IPS DF 19.7 (cell line): ENCODE results near the gene DDX50.
"Not testable (repeated sequence)": the region's sequence is repeated elsewhere in the genome, so short reads cannot be mapped to it uniquely, and the experiment has no call there.

Source experiments
- DNase-seq: peaks from one replicate; pipeline ENCODE4 v3.0.0-alpha.2; 2013; ENCODE audit warnings: low read depth, low spot score

The DDX50 gene

DNA sequence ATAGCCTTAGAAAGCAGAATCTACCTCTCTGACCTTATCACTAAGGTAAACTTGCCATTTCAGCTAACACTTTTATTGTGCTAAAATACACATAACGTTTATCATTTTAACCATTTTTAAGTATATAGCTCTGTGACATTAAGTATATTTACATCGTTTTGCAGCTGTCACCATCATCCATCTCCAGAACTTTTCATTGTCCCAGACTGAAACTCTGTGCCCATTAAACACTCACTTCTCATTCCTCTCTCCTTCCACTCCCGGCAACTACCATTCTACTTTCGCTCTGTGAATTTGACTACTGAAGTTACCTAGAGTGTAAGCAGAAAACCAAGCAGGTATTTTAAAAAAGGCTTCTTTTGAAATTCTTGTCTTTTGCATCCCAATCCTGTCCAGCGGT is 1.3 kb downstream of the DDX50 start:
- no peak for DNase-seq

DNA sequence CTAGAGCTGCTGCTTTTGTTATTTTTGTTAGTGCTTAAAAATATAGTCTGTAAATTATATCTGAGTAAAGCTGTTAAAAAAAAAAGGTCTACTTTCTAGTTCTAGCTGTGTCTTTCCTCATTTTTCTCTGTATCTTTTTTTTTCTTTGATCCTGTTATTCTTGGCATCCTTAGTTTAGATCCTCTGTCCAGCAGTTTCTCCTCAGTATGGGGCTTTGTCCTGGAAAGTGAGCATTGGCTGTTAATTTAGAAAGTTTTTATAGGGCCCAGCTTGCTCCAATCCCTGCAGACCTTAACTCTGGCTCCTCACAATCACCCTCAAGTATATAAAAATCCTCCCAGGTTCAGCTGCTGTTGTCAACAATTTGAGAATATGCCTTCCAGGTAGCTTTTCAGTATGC is 23.5 kb downstream of the DDX50 start:
- DNase-seq: no peak

DNA sequence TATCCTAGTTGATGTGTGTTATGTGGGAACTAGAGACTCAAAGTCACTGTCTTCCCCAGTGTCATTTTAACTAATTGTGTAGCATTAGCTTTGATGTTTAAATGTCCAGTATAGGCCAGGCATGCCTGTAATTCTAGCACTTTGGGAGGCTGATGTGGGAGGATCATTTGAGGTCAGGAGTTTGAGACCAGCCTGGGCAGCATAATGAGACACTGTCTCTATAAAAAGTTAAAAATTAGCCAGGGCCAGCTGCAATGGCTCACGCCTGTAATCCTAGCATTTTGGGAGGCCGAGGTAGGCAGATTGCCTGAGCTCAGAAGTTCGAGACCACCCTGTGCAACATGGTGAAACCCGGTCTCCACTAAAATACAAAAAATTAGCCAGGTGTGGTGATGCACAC is 24.4 kb downstream of the DDX50 start:
- DNase-seq: no peak

DNA sequence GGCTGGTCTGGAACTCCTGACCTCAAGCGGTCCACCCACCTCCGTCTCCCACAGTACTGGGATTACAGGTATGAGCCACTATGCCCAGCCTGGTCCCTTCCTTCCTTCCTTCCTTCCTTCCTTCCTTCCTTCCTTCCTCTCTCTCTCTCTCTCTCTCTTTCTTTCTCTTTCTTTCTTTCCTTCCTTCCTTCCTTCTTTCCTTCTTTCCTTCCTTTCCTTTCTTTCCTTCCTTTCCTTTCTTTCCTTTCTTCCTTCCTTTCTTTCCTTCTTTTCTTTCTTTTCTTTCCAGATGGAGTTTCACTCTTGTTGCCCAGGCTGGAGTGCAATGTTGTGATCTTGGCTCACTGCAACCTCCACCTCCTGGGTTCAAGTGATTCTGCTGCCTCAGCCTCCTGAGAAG is 28.0 kb downstream of the DDX50 start:
- not testable (repeated sequence) for DNase-seq

DNA sequence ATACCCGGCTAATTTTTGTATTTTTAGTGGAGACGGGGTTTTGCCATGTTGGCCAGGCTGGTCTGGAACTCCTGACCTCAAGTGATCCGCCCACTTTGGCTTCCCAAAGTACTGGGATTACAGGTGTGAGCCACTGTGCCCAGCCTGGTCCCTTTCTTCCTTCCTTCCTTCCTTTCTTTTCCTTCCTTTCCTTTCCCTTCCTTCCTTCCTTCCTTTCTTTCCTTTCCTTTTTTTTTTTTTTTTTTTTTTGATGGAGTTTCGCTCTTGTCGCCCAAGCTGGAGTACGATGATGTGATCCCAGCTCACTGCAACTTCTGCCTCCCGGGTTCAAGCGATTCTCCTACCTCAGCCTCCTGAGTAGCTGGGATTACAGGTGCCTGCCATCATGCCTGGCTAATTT is 28.8 kb downstream of the DDX50 start:
- not testable (repeated sequence) for DNase-seq

DNA sequence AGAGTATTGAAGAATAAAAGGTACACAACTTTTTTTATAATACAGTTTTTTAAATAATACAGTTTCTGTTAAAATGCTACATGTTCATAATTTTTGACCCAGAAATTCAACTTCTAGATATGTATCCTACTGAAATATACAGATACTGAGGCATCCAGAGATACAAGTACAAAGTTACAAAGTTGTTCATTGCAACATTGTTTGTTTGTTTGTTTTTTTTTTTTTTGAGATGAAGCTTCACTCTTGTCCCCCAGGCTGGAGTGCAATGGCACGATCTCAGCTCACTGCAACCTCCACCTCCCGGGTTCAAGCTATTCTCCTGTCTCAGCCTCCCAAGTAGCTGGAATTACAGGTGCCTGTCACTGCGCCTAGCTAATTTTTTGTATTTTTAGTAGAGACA is 31.7 kb downstream of the DDX50 start:
- DNase-seq: not testable (repeated sequence)

DNA sequence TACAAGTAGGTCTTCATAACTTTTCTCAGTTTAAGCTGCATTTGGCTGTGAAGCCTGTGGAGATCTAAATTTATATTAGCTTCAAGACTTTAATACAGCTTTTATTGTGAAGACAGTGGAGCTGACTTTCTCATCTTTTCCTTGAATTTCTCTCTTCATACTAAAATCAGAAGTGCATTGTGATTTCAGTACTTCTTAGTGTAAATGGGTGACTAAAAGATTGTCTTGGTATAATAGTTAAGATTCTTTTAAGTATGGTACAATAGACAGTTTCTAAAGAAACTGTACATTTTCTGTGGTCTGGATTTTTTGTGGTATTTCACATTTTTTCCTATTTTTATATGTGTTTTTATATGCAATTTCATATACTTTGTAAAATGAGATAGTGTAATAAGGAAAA is 33.9 kb downstream of the DDX50 start:
- no peak for DNase-seq

DNA sequence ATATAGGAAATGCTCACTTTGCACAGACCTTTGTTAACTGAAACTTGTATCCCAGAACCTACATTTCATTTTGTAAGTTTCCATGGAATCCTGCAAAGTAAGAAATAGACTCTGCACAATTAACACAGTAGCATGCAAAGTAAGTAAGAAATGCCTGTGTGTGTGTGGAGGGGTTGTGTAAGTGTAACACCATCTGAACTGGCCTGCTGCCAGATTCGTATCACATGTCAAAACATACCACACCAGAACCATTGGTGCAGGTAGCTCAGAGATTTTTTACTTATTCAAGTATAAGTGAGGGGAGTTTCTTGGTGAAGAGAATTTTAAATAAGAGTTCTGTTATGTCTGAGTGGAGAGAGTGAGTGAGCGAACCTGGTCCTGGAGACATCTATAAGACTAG is 37.0 kb downstream of the DDX50 start:
- no peak for DNase-seq

DNA sequence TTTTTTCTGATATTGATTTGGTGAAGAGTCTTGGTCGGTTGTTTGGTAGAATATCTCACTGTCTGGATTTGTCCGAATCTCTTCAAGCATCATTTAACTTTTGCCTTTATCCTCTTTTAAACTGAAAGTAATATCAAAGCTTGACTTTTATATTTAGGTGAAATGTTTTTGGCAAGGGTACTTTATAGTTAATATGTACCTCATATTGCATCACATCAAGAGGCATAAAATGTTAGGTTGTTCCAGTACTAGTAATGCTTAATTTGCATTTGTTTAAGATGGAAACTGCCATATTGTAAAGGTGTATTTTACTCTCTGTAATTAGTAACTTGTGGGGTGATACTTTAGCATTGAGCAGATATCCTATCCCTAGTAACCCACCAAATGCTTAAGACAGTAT is 37.8 kb downstream of the DDX50 start:
- DNase-seq: no peak

DNA sequence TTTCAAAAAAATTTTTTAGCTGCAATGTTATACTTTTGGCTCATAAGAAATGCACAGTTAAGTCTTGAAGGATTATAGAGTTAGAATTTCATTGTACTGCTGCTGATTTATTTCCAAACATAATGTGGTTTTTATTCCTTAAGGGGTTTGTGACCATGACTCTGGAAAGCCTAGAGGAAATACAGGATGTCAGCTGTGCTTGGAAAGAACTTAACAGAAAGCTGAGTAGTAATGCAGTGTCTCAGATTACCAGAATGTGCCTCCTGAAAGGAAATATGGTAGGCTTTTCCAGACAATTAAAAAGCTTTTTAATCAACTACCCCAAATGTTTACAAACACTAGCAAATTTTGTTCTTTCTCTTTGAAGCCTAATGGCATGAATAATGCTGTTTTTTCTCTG is 39.8 kb downstream of the DDX50 start:
- not testable (repeated sequence) for DNase-seq

DNA sequence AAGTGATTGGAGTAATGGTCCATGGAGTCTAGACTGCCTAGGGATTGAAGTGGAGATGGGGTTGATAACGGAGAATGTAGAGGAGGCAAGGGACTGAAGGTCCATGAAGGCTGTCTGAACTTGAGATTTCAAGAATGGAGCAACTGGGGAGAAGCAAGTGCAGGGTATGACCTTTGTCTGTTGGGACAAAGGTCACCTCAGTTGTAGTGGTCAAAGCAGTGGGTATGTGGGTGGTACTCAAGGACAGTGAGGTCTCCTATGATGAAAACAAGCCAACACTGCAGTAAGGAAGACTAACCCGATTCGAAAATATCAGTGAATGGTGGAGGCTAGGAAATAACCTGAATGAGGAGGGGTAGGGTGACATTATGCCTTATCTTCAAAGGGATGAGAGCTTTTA is 49.5 kb downstream of the DDX50 start:
- no peak for DNase-seq

DNA sequence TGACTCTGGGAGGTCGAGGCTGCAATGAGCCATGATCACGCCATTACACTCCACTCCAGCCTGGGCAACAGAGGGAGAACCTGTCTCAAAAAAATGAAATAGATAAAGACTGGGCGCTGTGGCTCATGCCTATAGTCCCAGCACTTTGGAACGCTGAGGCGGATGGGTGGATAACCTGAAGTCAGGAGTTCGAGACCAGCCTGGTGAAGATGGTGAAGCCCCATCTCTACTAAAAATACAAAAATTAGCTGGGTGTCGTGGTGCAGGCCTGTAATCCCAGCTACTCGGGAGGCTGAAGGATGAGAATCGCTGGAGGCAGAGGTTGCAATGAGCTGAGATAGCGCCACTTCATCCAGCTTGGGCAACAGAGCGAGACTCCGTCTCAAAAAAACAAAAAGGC is 53.8 kb downstream of the DDX50 start:
- DNase-seq: no peak

DNA sequence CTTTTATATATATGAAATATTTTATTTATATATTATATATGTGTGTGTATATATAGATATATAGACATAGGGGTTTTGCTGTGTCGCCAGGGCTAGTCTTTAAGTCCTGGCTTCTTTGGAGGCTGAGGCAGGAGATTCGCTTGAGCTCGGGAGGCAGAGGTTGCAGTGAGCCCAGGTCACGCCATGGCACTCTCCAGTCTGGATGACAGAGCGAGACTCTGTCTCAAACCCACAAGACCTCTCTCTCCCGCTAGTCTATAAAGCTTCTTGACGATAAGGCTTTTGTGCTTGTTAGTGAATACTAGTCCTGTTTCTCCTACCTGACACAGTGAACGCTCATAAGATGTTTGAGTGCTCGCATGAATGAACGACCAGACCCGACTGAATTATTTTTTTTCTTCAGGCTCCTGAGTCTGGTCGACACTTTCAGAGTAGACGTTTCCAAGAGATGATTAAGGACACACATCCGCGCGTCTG is 54.3 kb downstream of the DDX50 start:
- no peak for DNase-seq

DNA sequence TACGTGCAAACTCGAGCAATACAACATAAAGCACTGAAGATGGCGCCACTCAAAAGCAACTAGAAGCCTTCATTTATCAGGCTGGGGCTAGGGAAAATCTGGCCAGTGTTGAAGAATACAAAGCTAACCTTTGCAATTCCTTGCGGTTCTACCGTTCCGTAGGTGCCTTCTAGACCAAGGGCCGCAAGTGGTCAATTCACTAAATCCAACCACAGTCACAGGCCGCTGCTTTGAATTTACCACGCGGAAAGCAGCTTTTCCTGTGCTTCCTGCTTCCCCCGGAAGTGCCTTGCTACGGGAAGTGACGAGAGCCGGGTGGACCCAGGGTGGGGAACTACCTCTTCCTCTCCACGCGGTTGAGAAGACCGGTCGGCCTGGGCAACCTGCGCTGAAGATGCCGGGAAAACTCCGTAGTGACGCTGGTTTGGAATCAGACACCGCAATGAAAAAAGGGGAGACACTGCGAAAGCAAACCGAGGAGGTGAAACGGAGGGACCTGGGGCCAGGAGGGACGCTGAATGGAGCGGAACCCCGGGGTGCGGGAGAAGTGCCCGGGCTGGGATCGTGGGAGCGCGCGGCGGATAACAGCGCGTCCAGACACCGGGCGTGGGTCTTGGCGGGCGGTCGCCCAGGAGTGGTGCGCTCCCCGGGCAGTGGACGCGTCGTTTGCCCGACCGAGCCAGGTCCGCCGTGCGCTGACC is 54.9 kb downstream of the DDX50 start, which contains the start of gene DDX21:
TSS of gene DDX21 (plus strand) at position 339 of the 701 bp plus-strand sequence. CDS start at position 395, 56 bp downstream.
- DNase-seq: peak; percentile 60

DNA sequence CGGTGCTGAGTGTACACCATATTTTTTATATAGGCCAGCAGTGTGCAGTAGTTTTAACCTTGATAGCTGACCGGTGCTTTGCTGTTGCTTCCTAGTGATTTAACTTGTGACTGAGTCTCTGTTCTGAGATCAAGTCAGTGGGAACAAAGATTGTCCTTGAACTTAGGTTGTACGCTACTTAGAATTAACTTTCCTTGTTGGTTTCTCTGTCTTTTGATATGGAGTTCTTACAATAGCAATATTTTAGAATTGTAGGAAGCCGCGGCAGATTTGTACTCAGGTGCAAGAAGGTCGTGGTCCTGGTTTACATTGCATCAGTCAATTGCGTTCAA is 56.1 kb downstream of the DDX50 start:
- no peak for DNase-seq

DNA sequence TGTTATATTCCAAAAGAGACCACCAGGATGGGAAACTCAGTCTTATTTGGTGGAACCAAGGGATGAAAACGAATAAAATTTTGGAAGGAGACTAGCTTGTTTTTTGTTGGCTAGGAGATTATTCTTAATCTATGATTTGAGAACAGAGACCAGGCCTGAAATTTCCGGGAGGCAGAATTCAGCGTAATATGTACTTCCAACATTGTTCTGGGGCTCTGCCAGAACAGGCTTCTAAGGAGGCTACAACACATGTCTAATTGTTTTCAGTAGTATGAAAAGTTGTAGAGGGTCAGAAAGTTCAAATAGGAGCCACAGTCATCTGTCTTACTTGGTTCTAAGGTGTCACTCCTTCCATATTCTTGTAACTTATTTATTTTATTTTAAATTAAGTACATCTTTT is 56.5 kb downstream of the DDX50 start:
- DNase-seq: no peak

DNA sequence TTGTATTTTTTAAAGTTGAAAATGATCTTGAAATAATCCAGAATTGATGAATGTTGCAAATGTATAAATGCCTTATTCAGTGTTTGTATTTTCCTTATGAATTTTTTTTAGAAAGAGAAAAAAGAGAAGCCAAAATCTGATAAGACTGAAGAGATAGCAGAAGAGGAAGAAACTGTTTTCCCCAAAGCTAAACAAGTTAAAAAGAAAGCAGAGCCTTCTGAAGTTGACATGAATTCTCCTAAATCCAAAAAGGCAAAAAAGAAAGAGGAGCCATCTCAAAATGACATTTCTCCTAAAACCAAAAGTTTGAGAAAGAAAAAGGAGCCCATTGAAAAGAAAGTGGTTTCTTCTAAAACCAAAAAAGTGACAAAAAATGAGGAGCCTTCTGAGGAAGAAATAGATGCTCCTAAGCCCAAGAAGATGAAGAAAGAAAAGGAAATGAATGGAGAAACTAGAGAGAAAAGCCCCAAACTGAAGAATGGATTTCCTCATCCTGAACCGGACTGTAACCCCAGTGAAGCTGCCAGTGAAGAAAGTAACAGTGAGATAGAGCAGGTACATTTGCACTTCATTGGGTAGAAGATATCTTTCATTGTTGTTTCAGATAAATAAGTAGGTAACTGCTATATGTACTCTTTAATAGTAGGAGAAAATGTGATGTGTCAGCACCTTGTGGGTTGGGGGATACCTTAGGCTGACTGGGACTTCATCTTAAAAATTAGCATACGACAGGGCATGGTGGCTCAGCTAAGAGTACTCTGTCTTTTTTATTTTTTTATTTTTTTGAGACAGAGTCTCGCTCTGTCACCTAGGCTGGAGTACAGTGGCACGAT is 58.8 kb downstream of the DDX50 start:
- DNase-seq: no peak

DNA sequence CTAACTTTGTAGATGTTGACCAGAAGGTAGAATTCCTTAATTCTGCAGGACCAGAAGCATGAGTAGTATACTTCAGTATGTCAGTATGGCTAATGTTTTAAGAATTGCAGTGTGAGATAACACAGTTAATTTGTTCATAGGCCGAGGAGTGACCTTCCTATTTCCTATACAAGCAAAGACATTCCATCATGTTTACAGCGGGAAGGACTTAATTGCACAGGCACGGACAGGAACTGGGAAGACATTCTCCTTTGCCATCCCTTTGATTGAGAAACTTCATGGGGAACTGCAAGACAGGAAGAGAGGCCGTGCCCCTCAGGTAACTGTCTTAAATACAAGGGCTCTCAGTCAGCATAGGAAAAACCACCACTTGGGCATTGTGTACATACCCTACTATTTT is 62.0 kb downstream of the DDX50 start:
- no peak for DNase-seq

DNA sequence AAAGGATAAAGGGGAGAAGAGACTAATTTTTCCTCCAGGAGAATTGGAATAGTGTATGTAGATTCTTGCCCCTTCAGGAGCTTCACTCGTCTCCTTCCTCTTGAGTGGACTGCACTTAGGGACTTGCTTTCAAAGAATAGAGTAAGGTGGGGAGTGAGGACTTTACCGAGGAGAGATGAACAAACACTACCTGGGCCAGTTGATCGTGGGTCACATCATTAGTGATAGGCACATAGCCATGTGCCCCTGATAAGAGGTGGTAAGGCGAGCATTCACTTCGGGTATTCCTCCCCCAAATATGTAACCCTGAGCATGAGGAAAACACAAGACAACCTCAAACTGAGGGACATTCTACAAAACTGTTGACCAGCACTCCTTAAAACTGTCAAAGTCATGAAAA is 72.9 kb downstream of the DDX50 start:
- DNase-seq: no peak

DNA sequence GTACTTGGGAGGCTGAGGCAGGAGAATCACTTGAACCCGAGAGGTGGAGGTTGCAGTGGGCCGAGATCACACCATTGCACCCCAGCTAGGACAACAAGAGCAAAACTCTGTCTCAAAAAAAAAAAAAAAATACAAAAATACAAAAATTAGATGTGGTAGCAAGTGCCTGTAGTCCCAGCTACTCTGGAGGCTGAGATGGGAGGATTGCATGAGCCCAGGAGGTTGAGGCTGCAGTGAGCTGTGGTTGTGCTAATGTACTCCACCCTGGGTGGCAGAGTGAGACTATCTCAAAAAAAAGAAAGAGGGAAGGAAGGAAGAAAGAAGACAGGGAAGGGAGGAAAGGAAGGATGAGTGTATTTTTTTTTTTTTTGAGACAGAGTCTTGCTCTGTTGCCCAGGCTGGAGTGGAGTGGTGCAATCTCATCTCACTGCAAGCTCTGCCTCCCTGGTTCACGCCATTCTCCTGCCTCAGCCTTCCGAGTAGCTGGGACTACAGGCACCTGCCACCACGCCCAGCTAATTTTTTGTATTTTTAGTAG is 74.9 kb downstream of the DDX50 start:
- not testable (repeated sequence) for DNase-seq

DNA sequence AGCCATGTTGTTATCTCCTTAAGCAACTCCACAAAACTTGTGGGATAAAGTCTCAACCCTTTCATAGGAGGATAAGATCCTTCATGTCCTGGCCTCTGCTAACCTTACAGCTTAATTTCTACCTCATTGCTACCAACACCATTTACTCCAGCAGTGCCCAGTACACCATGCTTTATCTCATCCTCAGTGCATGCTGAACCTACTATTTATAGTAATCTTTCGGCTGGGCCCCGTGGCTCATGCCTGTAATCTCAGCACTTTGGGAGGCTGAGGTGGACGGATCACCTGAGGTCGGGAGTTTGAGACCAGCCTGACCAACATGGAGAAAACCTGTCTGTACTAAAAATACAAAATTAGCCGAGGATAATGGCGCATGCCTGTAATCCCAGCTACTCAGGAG is 78.6 kb downstream of the DDX50 start:
- DNase-seq: not testable (repeated sequence)

DNA sequence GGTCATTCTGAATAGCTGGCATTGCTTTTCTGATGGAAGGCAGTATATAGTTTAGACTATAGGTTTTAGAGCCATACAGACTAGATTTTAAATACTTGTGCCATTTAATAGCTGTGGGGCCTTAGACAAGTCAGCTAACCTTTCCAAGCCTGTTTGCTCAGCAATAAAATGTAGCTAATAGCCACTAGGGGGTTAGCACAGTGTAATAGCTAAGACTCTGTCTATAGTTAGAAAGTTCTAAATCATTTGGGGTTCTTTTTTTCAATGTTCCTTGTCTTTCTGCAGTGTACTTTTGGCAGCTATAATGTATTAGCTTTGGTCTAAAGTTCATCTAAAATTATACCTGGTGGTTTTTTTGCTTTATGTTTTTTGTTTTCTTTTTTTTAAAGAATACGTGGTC is 80.0 kb downstream of the DDX50 start:
- no peak for DNase-seq

DNA sequence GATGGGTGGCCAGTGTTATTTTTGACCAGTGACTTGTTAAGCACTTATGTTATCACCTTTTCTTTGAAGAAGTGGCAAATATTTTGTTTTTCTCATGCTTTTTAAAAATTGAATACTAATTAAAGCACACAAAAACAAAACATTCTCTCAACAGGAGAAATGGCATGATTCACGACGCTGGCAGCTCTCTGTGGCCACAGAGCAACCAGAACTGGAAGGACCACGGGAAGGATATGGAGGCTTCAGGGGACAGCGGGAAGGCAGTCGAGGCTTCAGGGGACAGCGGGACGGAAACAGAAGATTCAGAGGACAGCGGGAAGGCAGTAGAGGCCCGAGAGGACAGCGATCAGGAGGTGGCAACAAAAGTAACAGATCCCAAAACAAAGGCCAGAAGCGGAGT is 81.3 kb downstream of the DDX50 start:
- DNase-seq: no peak
